ENCODE measurements around the gene CABLES1. TPM values are rescaled to one million over a fixed set of nuclear protein-coding genes. Genes with fewer than 3 reads are reported as not detected.
"Not testable (repeated sequence)": the region's sequence is repeated elsewhere in the genome, so short reads cannot be mapped to it uniquely, and the experiment has no call there.

Gene CABLES1
- 18.3 TPM for total RNA-seq (ENCODE audit: insufficient read depth, low replicate concordance)

GRCh38 chr18:23134780-23135549 is at the start of gene CABLES1:
CABLES1 (plus strand) TSS chr18:23135485; CDS start chr18:23135763, 278 bp downstream.
- DNase-seq (ENCODE audit: low spot score) = no peak

- no peak for DNase-seq (ENCODE audit: low spot score)
These were observed 47.9 kb upstream of the CABLES1 start for GRCh38 chr18:23087352-23087751.

DNA sequence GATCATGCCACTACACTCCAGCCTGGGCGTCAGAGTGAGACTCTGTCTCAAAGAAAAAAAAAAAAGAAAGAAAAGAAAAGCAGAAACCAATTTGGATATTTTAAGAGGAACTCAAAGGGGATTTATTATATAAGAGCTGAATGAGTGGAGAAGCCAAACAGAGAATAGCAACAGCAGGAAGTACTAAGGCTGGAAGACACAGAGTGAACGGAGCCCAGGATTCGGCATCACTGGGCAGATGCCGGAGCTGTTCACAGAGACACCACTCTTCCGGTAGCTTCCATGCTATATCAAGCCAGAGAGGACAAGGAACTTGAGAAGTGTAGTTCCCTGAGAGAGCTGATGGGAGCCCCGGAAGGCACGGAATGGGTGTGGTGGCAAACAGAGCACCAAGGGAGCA is 47.0 kb upstream of the CABLES1 start:
- no peak for DNase-seq (ENCODE audit: low spot score)

GRCh38 chr18:23091017-23091993 is 44.0 kb upstream of the CABLES1 start:
- DNase-seq (ENCODE audit: low spot score) = not testable (repeated sequence)

GRCh38 chr18:23092121-23092520 is 43.2 kb upstream of the CABLES1 start:
- no peak for DNase-seq (ENCODE audit: low spot score)

DNA sequence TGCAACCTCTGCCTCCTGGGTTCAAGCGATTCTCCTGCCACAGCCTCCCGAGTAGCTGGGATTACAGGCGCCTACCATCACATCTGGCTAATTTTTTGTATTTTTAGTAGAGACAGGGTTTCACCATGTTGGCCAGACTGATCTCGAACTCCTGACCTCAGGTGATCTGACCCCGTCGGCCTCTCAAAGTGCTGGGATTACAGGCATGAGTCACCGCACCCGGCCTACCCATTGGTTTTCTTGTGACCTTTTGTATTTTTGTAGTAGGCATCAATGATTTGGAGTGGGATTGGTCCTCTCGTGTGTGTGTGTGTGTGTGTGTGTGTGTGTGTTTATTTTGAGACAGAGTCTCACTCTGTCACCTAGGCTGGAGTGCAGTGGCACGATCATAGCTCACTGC is 42.2 kb upstream of the CABLES1 start:
- not testable (repeated sequence) for DNase-seq (ENCODE audit: low spot score)

DNA sequence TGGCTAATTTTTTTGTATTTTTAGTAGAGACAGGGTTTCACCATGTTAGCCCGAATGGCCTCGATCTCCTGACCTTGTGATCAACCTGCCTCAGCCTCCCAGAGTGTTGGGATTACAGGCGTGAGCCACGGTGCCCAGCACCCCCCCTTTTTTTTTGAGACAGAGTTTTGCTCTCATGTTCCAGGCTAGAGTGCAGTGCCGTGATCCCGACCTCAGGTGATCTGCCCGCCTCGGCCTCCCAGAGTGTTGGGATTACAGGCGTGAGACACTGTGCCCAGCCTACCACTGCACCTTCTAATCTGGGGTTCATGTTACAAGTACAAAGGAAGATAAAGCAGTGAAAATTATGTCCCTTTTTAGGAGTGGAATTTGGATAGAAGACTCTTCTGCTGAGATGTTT is 41.5 kb upstream of the CABLES1 start:
- no peak for DNase-seq (ENCODE audit: low spot score)

GRCh38 chr18:23094411-23095190 is 40.7 kb upstream of the CABLES1 start:
- DNase-seq (ENCODE audit: low spot score) = no peak

GRCh38 chr18:23095463-23095862 is 39.8 kb upstream of the CABLES1 start:
- DNase-seq (ENCODE audit: low spot score) = no peak

- not testable (repeated sequence) for DNase-seq (ENCODE audit: low spot score)
These were observed 38.3 kb upstream of the CABLES1 start for GRCh38 chr18:23097016-23097415.

GRCh38 chr18:23099621-23100020 is 35.7 kb upstream of the CABLES1 start:
- DNase-seq (ENCODE audit: low spot score) = no peak

DNA sequence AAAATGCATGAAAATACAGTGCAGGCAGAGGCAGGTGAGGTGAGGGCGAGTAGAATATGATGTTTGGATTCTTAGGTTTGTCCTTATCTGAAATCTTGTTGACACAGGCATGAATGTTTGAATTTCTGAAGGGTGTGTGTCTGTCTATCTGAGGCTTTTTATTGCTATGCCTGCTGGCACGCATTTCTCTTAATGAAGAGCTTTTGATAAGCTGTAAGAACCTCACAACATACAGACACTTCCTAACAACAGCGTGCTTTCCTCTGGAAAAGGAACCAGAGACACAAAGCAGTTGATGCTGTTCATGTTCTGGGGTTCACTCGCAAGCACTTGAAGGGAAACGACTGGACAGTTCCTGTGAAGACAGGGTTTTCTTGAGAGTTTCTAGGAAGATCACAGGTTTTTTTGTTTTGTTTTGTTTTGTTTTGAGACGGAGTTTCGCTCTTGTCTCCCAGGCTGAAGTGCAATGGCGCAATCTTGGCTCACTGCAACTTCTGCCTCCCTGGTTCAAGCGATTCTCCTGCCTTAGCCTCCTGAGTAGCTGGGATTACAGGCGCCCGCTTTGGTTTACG is 33.3 kb upstream of the CABLES1 start:
- no peak for DNase-seq (ENCODE audit: low spot score)

- DNase-seq (ENCODE audit: low spot score) = no peak
These were observed 32.6 kb upstream of the CABLES1 start for GRCh38 chr18:23102493-23103261.

DNA sequence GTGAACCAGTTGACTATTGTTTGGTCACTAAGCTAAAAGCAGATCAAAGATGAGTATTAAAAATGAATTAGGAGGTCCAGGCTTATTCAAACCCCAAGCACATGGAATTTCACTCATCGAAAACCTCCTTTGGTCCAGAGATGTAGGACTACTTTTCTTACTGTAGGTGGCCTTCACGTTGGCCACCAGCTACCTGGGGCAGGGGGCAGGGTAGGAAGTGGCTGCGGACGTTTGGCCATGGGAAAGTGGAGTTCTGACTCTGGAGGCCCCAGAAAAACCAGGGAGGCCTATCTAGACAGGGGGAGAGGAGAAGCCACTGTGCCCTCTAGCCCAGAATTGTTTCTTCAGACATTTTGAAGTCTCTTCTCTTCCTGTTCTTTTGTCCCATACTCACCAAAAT is 31.8 kb upstream of the CABLES1 start:
- no peak for DNase-seq (ENCODE audit: low spot score)

DNA sequence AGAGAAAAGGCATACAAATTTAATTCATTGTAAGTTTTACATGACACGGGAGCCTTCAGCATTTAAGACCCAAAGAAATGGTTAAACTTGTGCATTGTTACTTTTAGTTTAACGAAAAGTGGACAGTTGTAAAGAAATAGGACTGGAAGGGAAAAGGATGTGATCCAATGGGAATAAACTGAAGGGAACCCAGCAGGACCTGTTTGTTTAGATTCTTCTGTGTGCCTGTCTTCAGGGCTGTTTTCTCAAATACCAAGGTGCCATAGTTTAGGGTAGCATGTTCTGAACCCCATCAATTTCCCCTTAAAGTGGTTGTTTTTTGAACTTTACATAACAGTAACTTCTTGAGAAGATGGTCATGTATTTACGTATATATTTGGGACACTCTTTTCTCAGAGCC is 30.3 kb upstream of the CABLES1 start:
- no peak for DNase-seq (ENCODE audit: low spot score)

DNA sequence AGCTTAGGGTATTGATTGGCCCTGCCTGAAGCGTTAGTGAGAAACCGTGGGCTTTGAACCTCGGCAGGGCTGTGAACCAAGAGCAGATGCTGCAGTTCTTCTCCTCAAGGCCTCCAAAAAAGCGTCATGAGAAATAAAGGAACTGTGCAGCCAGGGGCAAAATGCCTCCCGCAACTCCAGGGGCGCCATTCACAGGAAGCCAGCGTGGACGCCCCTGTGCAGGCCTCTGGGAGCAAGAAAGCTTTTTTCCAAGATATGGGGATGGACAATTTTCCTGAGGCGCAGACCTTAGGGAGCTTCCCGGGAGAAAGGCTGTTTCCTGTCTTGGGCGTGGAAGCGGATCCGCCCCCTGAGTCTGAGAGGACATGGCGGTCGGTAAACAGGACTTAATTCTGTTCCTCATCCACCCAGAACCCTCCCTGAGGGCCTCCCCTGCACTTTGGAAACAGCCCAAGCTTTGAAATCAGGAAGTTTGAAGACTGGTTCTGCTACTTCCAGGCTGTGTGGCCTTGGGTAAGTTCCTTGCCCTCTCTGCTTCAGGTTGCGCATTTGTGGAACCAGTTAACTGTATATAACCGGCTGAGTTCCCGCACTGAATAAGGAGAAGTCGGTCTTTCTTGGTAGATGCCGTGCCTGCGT is 29.6 kb upstream of the CABLES1 start:
- no peak for DNase-seq (ENCODE audit: low spot score)

DNA sequence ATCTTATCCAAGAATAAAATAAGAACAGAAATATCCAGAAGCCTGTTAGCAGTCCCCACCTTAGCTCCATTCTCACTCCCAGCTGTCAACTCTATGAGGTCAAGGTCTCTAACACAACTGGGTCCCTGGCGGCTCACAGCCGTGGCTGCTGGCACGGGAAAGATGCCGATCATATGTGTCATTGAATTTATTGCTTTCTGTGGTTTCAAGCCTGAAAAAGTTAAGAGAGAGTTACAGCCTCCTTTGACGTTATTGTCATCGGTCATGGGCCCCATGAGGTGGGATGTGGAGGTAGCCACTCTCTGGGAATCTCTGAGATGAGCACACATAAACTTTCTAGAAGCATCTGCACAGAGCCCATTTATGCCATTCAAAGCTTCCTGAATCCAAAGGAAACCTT is 28.7 kb upstream of the CABLES1 start:
- peak; percentile 43 for DNase-seq (ENCODE audit: low spot score)

GRCh38 chr18:23107718-23108117 is 27.6 kb upstream of the CABLES1 start:
- no peak for DNase-seq (ENCODE audit: low spot score)

DNA sequence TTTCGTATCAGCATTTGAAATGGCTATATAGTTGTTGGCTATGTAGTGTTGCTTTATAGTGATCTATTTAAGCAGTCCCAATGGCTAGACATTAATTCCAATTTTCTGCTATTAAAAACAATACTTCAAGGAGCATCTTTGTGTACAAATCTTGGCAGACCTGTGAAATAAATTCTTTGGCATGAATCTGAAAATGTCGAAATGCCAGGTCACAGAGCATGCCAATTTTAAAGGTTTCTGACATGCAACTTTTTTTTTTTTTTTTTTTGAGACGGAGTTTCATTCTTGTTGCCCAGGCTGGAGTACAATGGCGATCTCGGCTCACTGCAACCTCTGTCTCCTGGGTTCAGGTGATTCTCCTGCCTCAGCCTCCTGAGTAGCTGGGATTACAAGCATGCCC is 26.8 kb upstream of the CABLES1 start:
- no peak for DNase-seq (ENCODE audit: low spot score)

GRCh38 chr18:23109163-23109562 is 26.1 kb upstream of the CABLES1 start:
- DNase-seq (ENCODE audit: low spot score) = not testable (repeated sequence)

Measured in umbilical cord (tissue), 2 donors.